IPS-15b (cell line): ENCODE measurements around the gene BRCA2.

ENCODE experiments used
- H3K27me3 ChIP-seq: one replicate; pipeline ENCODE4 v1.6.1; 2013; ENCODE audit warnings: low read length; ENCODE audit not compliant: control insufficient read depth, insufficient read depth
- H3K36me3 ChIP-seq: one replicate; pipeline ENCODE4 v1.6.1; 2013; ENCODE audit warnings: low read length; ENCODE audit not compliant: control insufficient read depth, insufficient read depth
- H3K4me1 ChIP-seq: one replicate; pipeline ENCODE4 v1.6.1; 2013; ENCODE audit warnings: mild to moderate bottlenecking, low read length; ENCODE audit not compliant: control insufficient read depth, insufficient read depth
- H3K4me3 ChIP-seq: one replicate; pipeline ENCODE4 v1.5.1; 2013; ENCODE audit warnings: low read depth, low read length
- H3K9ac ChIP-seq: one replicate; pipeline ENCODE4 v1.6.1; 2013; ENCODE audit warnings: low read depth, mild to moderate bottlenecking, low read length
- H3K9me3 ChIP-seq: one replicate; pipeline ENCODE4 v1.6.1; 2013; ENCODE audit warnings: mild to moderate bottlenecking, low read length; ENCODE audit not compliant: control insufficient read depth, insufficient read depth

BRCA2 gene

DNA sequence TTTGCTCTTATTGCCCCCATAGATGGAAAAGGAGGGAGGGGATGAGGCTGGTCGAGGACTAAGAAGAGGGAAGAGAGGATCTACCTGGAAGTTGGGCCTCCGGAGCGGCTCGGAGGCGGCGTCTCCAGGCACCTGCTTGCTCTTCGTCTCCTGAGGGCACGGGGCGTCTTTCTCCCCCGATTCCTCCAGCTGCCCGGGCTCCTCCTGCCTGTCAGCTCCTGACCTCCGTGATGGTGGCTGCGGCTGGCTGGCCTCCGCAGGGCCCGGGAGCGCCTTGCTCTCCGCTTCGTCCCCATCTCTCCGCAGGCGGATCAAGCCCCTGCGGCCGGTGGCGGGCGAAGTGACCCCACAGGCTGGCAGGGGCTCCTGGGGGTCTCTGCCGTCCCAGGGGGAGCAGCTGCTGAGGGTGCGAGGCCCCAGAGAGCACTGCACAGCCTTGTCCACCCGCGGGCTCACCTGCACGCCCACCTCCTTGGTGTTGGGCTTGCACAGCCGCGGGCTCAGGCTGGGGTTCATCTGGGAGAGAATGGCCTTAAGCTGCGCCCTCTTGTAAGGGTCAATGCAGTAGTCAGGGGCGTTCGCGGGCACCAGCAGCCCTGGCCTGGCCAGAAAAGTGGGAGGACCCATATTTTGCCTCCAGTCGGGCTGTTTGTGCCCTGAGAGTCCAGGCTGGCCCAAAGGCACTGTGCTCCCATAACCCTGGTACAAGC, 4.0 kb upstream of the BRCA2 start:
- Histone ChIP-seq H3K27me3 (no peaks in the 10 kb centered on the region), H3K9me3 (no peaks in the 10 kb centered on the region), H3K4me3 (no peak overlapping the region)

GRCh38 chr13:32314271-32315237, 754 bp upstream of the BRCA2 start:
- Histone ChIP-seq H3K9me3 (no peaks in the 10 kb centered on the region), H3K36me3 (no peaks in the 10 kb centered on the region), H3K27me3 (no peaks in the 10 kb centered on the region), H3K4me3 (peak overlapping the region; percentile 91), H3K9ac (peak overlapping the region; percentile 92), H3K4me1 (no peaks in the 10 kb centered on the region)

More for the DNA sequence above, 4.0 kb upstream of the BRCA2 start:
- Histone ChIP-seq H3K36me3 (no peaks in the 10 kb centered on the region), H3K9ac (no peak overlapping the region), H3K4me1 (no peaks in the 10 kb centered on the region)

- Histone ChIP-seq H3K9ac (peak overlapping the region; percentile 92), H3K27me3 (no peaks in the 10 kb centered on the region), H3K9me3 (no peaks in the 10 kb centered on the region), H3K4me3 (peak overlapping the region; percentile 91), H3K4me1 (no peaks in the 10 kb centered on the region), H3K36me3 (no peaks in the 10 kb centered on the region)
These were observed 676 bp downstream of the BRCA2 start for GRCh38 chr13:32316028-32316339.

GRCh38 chr13:32316501-32316900, 1.2 kb downstream of the BRCA2 start:
- Histone ChIP-seq H3K9me3 (no peaks in the 10 kb centered on the region), H3K4me1 (no peaks in the 10 kb centered on the region), H3K9ac (no peak overlapping the region), H3K27me3 (no peaks in the 10 kb centered on the region), H3K36me3 (no peaks in the 10 kb centered on the region), H3K4me3 (peak overlapping the region; percentile 91)

- Histone ChIP-seq H3K36me3 (no peaks in the 10 kb centered on the region), H3K27me3 (no peaks in the 10 kb centered on the region), H3K9ac (no peak overlapping the region), H3K4me1 (no peaks in the 10 kb centered on the region), H3K9me3 (no peaks in the 10 kb centered on the region), H3K4me3 (no peak overlapping the region)
These were observed 2.6 kb downstream of the BRCA2 start for GRCh38 chr13:32317716-32318465.

DNA sequence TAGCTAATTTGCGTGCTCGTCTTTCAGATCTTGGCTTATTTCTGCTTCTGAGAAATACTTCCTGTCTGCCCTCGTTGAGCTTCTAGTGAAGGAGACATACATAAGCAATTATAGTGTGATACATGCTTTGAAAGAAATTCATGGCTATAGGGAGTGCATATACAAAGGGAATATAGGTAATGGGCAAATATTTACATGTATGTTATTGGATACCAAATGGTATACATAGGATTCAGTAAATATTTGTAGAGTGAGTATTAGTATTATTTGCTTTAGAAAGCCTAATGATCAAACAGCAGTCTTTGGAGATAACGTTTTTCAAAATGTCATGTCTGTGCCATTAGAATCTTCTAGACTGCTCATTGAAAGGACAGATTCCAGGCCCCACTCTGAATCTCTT, 5.2 kb downstream of the BRCA2 start:
- Histone ChIP-seq H3K9me3 (no peaks in the 10 kb centered on the region), H3K4me1 (no peaks in the 10 kb centered on the region), H3K9ac (no peak overlapping the region), H3K27me3 (no peaks in the 10 kb centered on the region), H3K4me3 (no peak overlapping the region), H3K36me3 (no peaks in the 10 kb centered on the region)

DNA sequence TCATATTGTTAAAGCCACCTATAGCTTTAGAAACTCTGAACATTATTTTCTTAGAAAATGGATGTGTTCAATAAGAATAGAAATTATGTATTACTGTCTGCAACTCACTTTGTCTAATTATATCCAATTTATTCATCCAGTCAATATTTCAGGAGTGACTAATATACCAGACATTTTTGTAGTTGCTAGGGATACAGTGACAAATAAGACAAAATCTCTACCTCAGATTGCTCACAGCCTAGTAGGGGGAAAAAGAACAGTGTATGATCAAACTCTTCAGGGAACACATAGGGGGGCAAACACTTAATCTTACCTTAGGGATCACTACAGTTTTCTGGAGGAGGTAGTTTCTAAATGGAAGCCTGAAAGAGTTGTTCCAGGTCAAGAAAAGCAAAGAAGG, 8.6 kb downstream of the BRCA2 start:
- no peaks in the 10 kb centered on the region for H3K4me1 ChIP-seq
- H3K4me3 ChIP-seq = no peak overlapping the region
- no peak overlapping the region for H3K9ac ChIP-seq
- no peaks in the 10 kb centered on the region for H3K36me3 ChIP-seq
- H3K9me3 ChIP-seq = no peaks in the 10 kb centered on the region
- no peaks in the 10 kb centered on the region for H3K27me3 ChIP-seq

DNA sequence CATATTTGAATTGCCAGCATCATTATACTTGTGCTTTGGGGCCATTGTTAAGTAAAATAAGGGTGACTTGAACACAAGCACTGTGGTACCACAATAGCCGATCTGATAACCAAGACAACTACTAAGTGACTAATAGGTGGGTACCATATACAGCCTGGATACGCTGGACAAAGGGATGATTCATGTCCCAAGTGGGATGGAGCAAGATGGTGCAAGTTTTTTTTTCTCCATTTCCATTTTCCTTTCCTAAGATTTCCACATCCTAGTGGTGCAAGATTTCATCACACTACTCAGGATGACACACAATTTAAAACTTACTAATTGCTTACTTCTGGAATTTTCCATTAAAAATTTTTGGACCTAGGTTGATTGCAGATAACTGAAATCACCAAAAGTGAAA, 15.1 kb downstream of the BRCA2 start:
- Histone ChIP-seq H3K27me3 (no peaks in the 10 kb centered on the region), H3K4me3 (no peak overlapping the region), H3K9ac (no peak overlapping the region), H3K9me3 (no peaks in the 10 kb centered on the region), H3K36me3 (no peaks in the 10 kb centered on the region), H3K4me1 (no peaks in the 10 kb centered on the region)

DNA sequence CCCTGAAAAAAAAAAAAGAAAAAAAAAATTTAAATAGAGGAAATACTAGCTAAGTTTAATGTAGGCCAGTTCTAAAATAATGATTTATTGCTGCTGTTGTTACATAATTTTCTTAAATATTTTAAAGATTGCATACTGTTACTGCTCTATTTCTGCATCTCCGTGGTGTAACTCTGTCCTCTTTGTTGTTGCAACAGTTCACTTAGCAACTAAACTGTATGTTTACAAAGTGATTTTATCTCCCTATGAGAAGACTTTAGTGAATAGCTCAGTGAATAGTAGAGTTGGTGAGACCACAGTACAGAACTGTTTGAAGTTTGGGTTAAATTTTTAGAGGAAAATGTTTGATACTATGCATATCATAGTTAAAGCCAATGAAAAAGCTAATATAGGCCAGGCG, 19.4 kb downstream of the BRCA2 start:
- peaks cover 5% of the 10 kb centered on the region for H3K4me1 ChIP-seq
- H3K9ac ChIP-seq = no peak overlapping the region
- H3K4me3 ChIP-seq = no peak overlapping the region
- peaks cover 4% of the 10 kb centered on the region for H3K36me3 ChIP-seq
- H3K9me3 ChIP-seq = no peaks in the 10 kb centered on the region
- H3K27me3 ChIP-seq = no peaks in the 10 kb centered on the region

DNA sequence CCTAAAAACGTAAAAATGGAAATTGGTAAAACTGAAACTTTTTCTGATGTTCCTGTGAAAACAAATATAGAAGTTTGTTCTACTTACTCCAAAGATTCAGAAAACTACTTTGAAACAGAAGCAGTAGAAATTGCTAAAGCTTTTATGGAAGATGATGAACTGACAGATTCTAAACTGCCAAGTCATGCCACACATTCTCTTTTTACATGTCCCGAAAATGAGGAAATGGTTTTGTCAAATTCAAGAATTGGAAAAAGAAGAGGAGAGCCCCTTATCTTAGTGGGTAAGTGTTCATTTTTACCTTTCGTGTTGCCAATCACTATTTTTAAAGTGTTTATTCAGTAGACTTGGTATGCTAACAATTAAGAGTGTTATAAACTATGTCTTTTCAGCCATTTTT, 25.6 kb downstream of the BRCA2 start:
- H3K9me3 ChIP-seq = no peaks in the 10 kb centered on the region
- peaks cover 5% of the 10 kb centered on the region for H3K4me1 ChIP-seq
- no peak overlapping the region for H3K4me3 ChIP-seq
- no peaks in the 10 kb centered on the region for H3K27me3 ChIP-seq
- H3K36me3 ChIP-seq = peaks cover 2% of the 10 kb centered on the region
- H3K9ac ChIP-seq = no peak overlapping the region

DNA sequence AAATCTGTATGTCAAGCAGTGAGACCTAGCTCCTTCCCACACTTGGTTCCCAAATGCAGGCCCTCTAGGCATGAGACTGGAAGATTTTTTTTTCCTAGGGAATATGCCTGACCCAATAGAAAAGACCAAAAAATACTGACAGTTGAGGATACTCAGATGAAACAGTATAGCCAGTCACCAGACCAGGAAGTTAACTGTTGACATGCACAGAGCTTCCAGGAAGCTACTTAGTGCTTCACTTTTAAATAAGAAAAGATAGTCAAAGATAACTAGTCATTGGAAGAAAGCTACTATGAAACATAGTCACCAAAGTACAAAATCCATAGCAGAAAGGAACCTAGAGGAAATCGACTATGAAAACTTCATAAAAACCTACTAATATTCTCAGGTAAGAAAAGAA, 32.3 kb downstream of the BRCA2 start:
- no peak overlapping the region for H3K4me3 ChIP-seq
- no peaks in the 10 kb centered on the region for H3K27me3 ChIP-seq
- peaks cover 4% of the 10 kb centered on the region for H3K4me1 ChIP-seq
- H3K9ac ChIP-seq = no peak overlapping the region
- peaks cover 3% of the 10 kb centered on the region for H3K36me3 ChIP-seq
- no peaks in the 10 kb centered on the region for H3K9me3 ChIP-seq
